ENCODE results near the gene PKP4.
"Not testable (repeated sequence)": the region's sequence is repeated elsewhere in the genome, so short reads cannot be mapped to it uniquely, and the experiment has no call there.

The PKP4 gene

GRCh38 chr2:158690823-158691222 lies 234.1 kb downstream of the PKP4 start:
- no peak for DNase-seq

GRCh38 chr2:158691619-158692018 lies 234.9 kb downstream of the PKP4 start:
- DNase-seq: no peak

GRCh38 chr2:158692372-158693103 lies 235.8 kb downstream of the PKP4 start:
- no peak for DNase-seq

GRCh38 chr2:158693476-158693875 lies 236.7 kb downstream of the PKP4 start:
- no peak for DNase-seq

GRCh38 chr2:158695305-158695704 lies 238.6 kb downstream of the PKP4 start:
- DNase-seq: no peak

- not testable (repeated sequence) for DNase-seq
Observed at GRCh38 chr2:158695744-158696143, 239.0 kb downstream of the PKP4 start.

- DNase-seq: no peak
Observed at GRCh38 chr2:158699323-158699722, 242.6 kb downstream of the PKP4 start.

- no peak for DNase-seq
Observed at GRCh38 chr2:158701101-158701500, 244.3 kb downstream of the PKP4 start.

GRCh38 chr2:158702740-158703139 lies 246.0 kb downstream of the PKP4 start:
- DNase-seq: no peak

- DNase-seq: not testable (repeated sequence)
Observed at GRCh38 chr2:158704724-158705465, 248.1 kb downstream of the PKP4 start.

- DNase-seq: no peak
Observed at GRCh38 chr2:158712791-158713522, 256.2 kb downstream of the PKP4 start.

- no peak for DNase-seq
Observed at GRCh38 chr2:158713523-158714138, 256.9 kb downstream of the PKP4 start.

- DNase-seq: no peak
Observed at GRCh38 chr2:158714420-158714819, 257.7 kb downstream of the PKP4 start.

GRCh38 chr2:158715357-158715756 lies 258.6 kb downstream of the PKP4 start:
- no peak for DNase-seq

- DNase-seq: no peak
Observed at GRCh38 chr2:158716121-158716791, 259.5 kb downstream of the PKP4 start.

GRCh38 chr2:158716921-158717320 lies 260.2 kb downstream of the PKP4 start:
- no peak for DNase-seq

- no peak for DNase-seq
Observed at GRCh38 chr2:158717366-158718195, 260.8 kb downstream of the PKP4 start.

GRCh38 chr2:158718196-158718585 lies 261.4 kb downstream of the PKP4 start:
- no peak for DNase-seq

- no peak for DNase-seq
Observed at GRCh38 chr2:158718851-158719250, 262.1 kb downstream of the PKP4 start.

- no peak for DNase-seq
Observed at GRCh38 chr2:158719403-158719802, 262.7 kb downstream of the PKP4 start.

GRCh38 chr2:158722266-158723105 lies 265.7 kb downstream of the PKP4 start:
- DNase-seq: no peak
